Measurements from ENCODE around the gene TRIP6. TPM values are rescaled to one million over a fixed set of nuclear protein-coding genes. Genes with fewer than 3 reads are reported as not detected.
A peak's percentile ranks its signal among the peaks of the same experiment; 100 is the strongest.
"Not testable (repeated sequence)": the region's sequence is repeated elsewhere in the genome, so short reads cannot be mapped to it uniquely, and the experiment has no call there.

TRIP6 gene
- total RNA-seq, 1 experiment from 2014 or later, result 140 TPM

- Mint-ChIP-seq H3K36me3 (peaks cover 2% of the 10 kb centered on the region; the same call in 1 of the 2 replicates), H3K27me3 (ENCODE audit: low read depth) (no peaks in the 10 kb centered on the region), H3K9me3 (no peaks in the 10 kb centered on the region), H3K27ac (no peak overlapping the region), H3K4me3 (no peak overlapping the region), H3K4me1 (0 out of 2 replicates have a peak, but pooled peaks cover 7% of the 10 kb centered on the region)
- DNase-seq (ENCODE audit: low spot score) (no peak), ATAC-seq (no peak)
- no peak for TF ChIP-seq FOXP1 (CRISPR knock-in tag; IDR thresholded peaks at IDR 0.05; ENCODE audit: borderline replicate concordance)
- no peak for TF ChIP-seq NR2C2 (CRISPR knock-in tag; IDR thresholded peaks at IDR 0.05)
- TF ChIP-seq E2F5 (CRISPR knock-in tag; IDR thresholded peaks at IDR 0.05), result no peak
- TF ChIP-seq ZNF416 (CRISPR knock-in tag; IDR thresholded peaks at IDR 0.05), result no peak
- no peak for TF ChIP-seq ZBTB21 (CRISPR knock-in tag; IDR thresholded peaks at IDR 0.05; ENCODE audit: borderline replicate concordance)
- TF ChIP-seq, protein P1, sequence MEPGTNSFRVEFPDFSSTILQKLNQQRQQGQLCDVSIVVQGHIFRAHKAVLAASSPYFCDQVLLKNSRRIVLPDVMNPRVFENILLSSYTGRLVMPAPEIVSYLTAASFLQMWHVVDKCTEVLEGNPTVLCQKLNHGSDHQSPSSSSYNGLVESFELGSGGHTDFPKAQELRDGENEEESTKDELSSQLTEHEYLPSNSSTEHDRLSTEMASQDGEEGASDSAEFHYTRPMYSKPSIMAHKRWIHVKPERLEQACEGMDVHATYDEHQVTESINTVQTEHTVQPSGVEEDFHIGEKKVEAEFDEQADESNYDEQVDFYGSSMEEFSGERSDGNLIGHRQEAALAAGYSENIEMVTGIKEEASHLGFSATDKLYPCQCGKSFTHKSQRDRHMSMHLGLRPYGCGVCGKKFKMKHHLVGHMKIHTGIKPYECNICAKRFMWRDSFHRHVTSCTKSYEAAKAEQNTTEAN (CRISPR knock-in tag; IDR thresholded peaks at IDR 0.05), result no peak
- no peak for TF ChIP-seq FOXJ3 (CRISPR knock-in tag; IDR thresholded peaks at IDR 0.05; ENCODE audit: borderline replicate concordance)
- TF ChIP-seq, protein P2, sequence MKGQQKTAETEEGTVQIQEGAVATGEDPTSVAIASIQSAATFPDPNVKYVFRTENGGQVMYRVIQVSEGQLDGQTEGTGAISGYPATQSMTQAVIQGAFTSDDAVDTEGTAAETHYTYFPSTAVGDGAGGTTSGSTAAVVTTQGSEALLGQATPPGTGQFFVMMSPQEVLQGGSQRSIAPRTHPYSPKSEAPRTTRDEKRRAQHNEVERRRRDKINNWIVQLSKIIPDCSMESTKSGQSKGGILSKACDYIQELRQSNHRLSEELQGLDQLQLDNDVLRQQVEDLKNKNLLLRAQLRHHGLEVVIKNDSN (CRISPR knock-in tag; IDR thresholded peaks at IDR 0.05), result no peak
- no peak for TF ChIP-seq JUN (CRISPR knock-in tag; IDR thresholded peaks at IDR 0.05)
- no peak for TF ChIP-seq PREB (CRISPR knock-in tag; IDR thresholded peaks at IDR 0.05; ENCODE audit: borderline replicate concordance)
- no peak for TF ChIP-seq NR1H2 (CRISPR knock-in tag; IDR thresholded peaks at IDR 0.05)
- no peak for TF ChIP-seq ZNF263 (CRISPR knock-in tag; IDR thresholded peaks at IDR 0.05; ENCODE audit: low read depth)
- TF ChIP-seq, protein P3, sequence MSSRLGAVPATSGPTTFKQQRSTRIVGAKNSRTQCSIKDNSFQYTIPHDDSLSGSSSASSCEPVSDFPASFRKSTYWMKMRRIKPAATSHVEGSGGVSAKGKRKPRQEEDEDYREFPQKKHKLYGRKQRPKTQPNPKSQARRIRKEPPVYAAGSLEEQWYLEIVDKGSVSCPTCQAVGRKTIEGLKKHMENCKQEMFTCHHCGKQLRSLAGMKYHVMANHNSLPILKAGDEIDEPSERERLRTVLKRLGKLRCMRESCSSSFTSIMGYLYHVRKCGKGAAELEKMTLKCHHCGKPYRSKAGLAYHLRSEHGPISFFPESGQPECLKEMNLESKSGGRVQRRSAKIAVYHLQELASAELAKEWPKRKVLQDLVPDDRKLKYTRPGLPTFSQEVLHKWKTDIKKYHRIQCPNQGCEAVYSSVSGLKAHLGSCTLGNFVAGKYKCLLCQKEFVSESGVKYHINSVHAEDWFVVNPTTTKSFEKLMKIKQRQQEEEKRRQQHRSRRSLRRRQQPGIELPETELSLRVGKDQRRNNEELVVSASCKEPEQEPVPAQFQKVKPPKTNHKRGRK (CRISPR knock-in tag; IDR thresholded peaks at IDR 0.05; ENCODE audit: borderline replicate concordance), result no peak
- POLR2A ChIA-PET, result interaction anchor here (1.5 to 1.9 kb wide), 2 partner anchors 20 to 26 kb away, joined by 3 to 8 read pairs; partner anchors contain the start of gene SRRT
- CTCF ChIA-PET, result interaction anchor here (0.7 to 5.6 kb wide), 5 partner anchors 21 to 149 kb away, joined by 3 to 131 read pairs (median 4); partner anchors contain the start of genes POP7 and SRRT
Observed at GRCh38 chr7:100854146-100854895, 12.9 kb upstream of the TRIP6 start.

GRCh38 chr7:100854899-100855298 lies 12.3 kb upstream of the TRIP6 start:
- POLR2A ChIA-PET, result interaction anchor here (1.5 kb wide), 1 partner anchor 27 kb away, joined by 3 read pairs; no protein-coding TSS in a partner anchor
- not testable (repeated sequence) for H3K4me1 Mint-ChIP-seq; H3K27me3 Mint-ChIP-seq (ENCODE audit: low read depth); H3K27ac Mint-ChIP-seq; H3K9me3 Mint-ChIP-seq; H3K36me3 Mint-ChIP-seq; ATAC-seq; H3K4me3 Mint-ChIP-seq; DNase-seq (ENCODE audit: low spot score)
- TF ChIP-seq ZNF121 (CRISPR knock-in tag; IDR thresholded peaks at IDR 0.05), result 0 out of 2 replicates have a peak, but pooled peaks have one; percentile 24
- CTCF ChIA-PET, result interaction anchor here (0.7 to 5.6 kb wide), 3 partner anchors 53 to 150 kb away, joined by 3 to 131 read pairs (median 53); partner anchors contain the start of gene POP7

DNA sequence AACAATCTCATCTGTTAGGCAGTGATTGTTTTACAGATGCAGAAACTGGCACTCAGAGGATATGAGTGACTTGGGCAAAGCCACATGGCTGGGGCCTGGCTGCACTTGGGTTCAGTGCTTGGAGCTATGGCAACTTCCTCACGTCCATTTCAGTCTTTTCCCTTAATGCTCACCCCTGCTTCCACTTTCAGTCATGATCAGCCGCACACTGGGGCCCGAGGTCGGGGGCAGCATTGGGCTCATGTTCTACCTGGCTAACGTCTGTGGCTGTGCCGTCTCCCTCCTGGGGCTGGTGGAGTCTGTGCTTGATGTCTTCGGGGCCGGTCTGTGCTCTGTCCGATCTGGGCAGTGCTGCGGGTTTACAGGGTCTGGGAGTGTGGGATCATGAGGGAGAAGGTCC lies 11.7 kb upstream of the TRIP6 start:
- ATAC-seq (no peak), DNase-seq (ENCODE audit: low spot score) (no peak)
- Mint-ChIP-seq H3K27ac (peak overlapping the region; percentile 57), H3K4me3 (no peak overlapping the region), H3K4me1 (0 out of 2 replicates have a peak, but pooled peaks cover 7% of the 10 kb centered on the region), H3K36me3 (peaks cover 10% of the 10 kb centered on the region; the same call in 1 of the 2 replicates), H3K27me3 (ENCODE audit: low read depth) (no peaks in the 10 kb centered on the region), H3K9me3 (no peaks in the 10 kb centered on the region)
- POLR2A ChIA-PET, result no interaction called here
- CTCF ChIA-PET, result no interaction called here
- TF ChIP-seq MXD4 (CRISPR knock-in tag; IDR thresholded peaks at IDR 0.05; ENCODE audit: borderline replicate concordance) (no peak), CREM (CRISPR knock-in tag; IDR thresholded peaks at IDR 0.05) (no peak), ZNF425 (CRISPR knock-in tag; conservative IDR thresholded peaks at IDR 0.05) (no peak), TCF7 (CRISPR knock-in tag; IDR thresholded peaks at IDR 0.05; ENCODE audit: low read depth) (no peak), ZNF416 (CRISPR knock-in tag; IDR thresholded peaks at IDR 0.05) (no peak)
- TF ChIP-seq, protein P4, sequence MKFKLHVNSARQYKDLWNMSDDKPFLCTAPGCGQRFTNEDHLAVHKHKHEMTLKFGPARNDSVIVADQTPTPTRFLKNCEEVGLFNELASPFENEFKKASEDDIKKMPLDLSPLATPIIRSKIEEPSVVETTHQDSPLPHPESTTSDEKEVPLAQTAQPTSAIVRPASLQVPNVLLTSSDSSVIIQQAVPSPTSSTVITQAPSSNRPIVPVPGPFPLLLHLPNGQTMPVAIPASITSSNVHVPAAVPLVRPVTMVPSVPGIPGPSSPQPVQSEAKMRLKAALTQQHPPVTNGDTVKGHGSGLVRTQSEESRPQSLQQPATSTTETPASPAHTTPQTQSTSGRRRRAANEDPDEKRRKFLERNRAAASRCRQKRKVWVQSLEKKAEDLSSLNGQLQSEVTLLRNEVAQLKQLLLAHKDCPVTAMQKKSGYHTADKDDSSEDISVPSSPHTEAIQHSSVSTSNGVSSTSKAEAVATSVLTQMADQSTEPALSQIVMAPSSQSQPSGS (CRISPR knock-in tag; IDR thresholded peaks at IDR 0.05; ENCODE audit: borderline replicate concordance, low read depth), result no peak
- TF ChIP-seq, protein P1 (CRISPR knock-in tag; IDR thresholded peaks at IDR 0.05), result no peak
